Activated CD4-positive, alpha-beta T cell treated with anti-CD3 and anti-CD28 coated beads for 4 hours (primary cell): ENCODE measurements around the gene HSPA14.
"Not testable (repeated sequence)": the region's sequence is repeated elsewhere in the genome, so short reads cannot be mapped to it uniquely, and the experiment has no call there.

Experiments used
- DNase-seq, 2 donors: peaks; one replicate each; pipeline ENCODE4 v3.0.0-alpha.2; 2020

HSPA14 gene

DNA sequence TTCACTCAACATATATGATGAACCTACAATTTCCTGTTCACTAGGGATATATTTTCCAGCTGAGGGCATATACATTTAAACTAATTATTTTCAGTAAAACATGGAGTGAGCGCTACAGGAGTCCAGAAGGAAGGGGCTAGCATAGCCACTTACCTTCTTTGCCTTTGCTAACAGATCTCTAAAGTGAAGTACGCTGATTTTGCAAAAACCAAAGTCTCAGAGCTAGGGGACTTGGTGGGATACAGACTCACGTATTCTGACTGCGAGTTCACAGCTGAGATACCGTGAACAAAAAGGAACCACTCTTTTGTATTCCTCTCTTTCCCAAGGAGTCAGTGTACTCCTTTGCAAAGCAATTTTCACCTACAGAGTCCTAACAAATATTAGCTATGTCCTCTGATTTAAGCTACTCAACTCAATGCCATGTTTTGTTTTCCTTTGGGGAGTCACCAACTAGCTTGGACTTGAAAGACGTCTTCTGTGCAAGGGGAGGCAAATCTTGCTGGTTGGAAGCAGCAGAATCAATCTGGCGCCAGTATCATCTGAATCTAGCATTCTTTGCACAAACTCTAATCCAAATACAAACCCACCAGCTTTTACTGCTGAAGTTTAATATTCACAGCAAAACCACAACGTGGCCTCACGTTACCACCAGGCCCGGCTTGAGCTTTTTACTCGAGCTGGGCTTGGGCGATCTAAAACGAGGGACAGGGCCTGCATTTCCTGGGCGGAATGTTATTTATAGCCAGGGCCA, 926 bp upstream of the HSPA14 start:
- DNase-seq: no peak

DNA sequence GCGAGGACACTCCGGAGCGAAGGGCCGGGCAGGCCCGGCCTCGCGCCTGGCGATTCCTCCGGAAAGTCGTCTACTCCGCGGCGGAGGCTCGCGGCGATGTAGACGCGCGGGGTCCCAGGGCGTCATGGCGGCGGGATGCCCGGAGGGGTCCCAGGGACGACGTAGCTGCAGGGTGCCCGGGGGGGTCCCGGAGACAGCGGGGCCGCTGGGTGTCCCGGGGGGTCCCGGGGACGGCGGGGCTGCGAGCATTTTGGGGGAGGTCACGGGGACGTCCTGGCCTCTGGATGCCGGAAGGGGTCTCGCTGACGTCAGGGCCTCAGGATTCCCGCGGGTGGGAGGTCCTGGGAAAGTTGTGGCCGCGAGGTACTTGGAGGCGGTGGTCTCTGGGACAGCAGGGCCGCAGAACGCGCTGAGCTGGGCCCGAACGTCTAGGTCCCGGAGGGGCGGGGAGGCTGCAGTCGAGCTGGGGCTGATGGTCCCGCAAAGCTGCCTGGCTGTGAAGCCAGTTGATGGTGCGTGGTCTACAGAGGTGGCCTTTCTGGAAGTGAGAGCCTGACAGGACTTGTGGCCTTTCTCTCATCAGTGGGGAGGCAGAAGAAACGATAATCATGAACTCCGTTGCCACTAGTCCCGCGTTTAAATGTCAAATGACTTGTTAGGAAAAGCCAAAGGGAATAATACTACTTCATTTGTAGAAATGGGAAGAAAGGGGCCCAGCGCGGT, 637 bp downstream of the HSPA14 start:
- DNase-seq: peak; percentile 7 to 14

GRCh38 chr10:14839305-14839695, 1.2 kb downstream of the HSPA14 start:
- no peak for DNase-seq

DNA sequence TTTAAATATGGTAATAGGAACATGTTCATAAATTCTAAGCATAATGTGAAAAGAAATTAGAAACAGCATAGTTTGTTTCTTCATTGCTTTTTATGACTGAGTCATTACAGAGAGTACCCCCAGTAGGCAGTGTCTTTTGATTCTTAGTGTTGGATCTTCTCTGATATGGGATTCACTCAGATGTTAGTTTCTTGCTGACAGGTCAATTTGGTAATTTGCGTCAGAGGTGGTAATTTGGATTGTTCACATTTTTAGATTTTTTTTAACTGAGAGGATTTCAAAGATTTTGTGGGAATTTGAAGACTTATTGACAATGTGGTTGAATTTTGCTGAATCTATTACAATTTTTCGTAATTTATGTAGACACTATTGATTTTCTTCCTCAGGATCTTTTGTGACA, 2.1 kb downstream of the HSPA14 start:
- no peak for DNase-seq

- no peak for DNase-seq
Measured at GRCh38 chr10:14843327-14843988, 5.4 kb downstream of the HSPA14 start.

GRCh38 chr10:14844948-14845347, 6.8 kb downstream of the HSPA14 start:
- DNase-seq: no peak

DNA sequence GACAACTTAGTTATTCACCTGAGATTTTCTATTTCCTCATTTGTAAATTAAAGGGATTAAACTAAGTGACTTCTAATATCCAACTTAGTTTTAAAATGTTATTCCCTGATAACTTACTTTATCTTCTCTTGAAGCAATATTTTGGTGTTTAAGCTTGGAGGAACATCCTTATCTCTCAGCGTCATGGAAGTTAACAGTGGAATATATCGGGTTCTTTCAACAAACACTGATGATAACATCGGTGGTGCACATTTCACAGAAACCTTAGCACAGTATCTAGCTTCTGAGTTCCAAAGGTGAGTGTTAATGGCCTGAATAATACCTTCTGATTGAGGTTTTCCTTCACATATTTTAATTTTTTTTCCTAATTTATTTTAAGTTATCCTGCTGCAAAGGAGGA, 14.1 kb downstream of the HSPA14 start:
- DNase-seq: no peak

GRCh38 chr10:14855453-14855852, 17.3 kb downstream of the HSPA14 start:
- no peak for DNase-seq

DNA sequence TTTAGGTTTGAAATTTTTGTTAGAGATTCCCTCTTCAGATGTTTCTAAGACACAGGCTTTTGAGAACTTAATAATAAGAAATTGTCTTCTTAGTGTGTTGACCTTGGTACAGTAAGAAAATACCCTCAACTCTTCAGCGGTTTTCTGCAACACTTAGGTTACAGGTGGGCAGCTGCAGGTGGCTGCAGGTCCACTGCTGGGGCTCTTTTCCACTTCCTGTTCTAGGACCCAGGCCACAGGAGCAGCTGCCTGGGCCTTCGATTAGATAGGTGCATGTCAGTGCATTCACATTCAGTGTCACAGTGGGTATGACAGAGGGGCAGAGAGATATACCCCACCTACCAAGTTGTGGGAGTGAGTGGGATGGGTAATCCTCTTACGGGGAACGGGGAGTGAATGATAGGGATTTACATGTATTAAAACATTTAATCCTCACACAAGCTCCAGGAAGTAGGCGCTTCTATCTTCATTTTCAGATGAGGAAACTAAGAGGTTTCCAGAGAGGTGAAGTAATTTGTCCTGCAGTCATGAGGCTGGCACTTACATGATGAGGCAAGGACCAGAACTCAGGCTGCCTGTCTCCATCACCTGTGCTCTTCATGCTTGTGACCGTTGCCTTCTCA, 20.3 kb downstream of the HSPA14 start:
- no peak for DNase-seq

- no peak for DNase-seq
Measured at GRCh38 chr10:14859043-14859442, 20.9 kb downstream of the HSPA14 start.

DNA sequence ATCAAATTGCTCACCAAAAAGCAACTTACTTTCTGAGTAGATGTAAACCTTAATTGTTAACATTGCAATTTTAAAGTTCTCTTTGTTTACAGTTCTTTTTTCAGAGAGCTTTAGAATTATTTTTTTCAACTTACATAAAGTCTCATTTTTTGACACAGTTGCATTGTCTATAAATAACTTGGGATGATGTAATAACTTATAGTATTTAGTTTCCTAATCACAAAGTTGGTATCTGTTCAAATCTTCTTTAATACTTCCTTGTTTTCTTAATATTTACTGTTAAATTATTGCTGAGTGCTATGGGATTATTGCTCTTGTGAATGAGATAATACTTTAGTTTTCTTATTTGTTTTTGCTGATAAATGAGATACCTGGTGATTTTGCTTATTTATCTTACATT, 21.7 kb downstream of the HSPA14 start:
- no peak for DNase-seq

DNA sequence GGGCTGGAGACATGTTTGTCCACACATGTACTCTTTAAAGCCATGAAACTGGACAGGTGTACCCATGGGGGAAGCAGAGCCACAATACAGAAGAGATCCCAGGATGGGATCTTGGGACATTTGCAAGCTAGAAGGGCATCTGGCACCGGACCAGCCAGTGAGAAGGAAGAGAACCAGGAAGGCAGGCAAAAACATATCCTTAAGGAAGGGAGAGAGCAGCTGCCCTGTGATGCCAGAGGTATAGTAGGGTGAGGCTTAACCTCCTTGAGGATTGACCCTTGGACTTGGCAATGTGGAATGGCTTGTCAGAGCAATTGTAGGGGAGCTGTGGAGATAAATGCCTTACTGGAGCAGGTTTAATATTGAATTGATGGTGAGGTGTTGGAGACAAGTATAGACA, 22.7 kb downstream of the HSPA14 start:
- DNase-seq: no peak

DNA sequence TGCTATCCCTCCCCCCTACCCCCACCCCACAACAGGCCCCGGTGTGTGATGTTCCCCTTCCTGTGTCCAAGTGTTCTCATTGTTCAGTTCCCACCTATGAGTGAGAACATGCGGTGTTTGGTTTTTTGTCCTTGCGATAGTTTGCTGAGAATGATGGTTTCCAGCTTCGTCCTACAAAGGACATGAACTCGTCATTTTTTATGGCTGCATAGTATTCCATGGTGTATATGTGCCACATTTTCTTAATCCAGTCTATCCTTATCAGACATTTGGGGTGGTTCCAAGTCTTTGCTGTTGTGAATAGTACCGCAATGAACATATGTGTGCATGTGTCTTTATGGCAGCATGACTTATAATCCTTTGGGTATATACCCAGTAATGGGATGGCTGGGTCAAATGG, 26.4 kb downstream of the HSPA14 start:
- not testable (repeated sequence) for DNase-seq

- not testable (repeated sequence) for DNase-seq
Measured at GRCh38 chr10:14864871-14865270, 26.8 kb downstream of the HSPA14 start.

DNA sequence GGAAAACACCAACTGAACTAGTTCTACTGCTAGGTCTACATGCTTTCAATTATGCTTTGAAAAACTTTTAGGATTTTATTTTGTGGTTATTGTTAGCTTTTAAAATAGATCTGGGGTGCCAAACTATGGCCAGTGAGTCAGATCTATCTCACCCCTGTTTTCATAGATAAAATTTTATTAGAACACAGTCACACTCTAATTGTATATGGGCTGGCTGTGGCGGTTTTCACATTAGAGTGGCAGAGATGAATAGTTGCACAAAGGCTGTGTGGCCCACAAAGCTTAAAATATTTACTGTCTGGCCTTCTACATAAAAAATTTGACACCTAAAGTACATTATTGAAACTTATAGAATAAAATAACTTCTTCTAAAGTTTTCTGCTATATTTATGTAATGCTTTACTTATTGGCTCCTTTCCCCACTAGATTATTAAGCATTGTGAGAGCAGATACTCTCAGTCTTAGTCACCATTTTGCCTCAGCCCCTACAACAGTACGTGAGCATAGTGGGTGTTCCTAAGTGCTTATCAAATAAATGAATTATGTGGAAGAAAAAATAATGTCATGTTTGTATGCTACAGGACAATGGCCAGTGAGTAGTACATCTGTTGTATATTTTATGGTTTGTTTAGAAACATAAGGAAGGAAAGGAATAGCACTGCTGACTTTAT, 35.1 kb downstream of the HSPA14 start:
- DNase-seq: no peak

DNA sequence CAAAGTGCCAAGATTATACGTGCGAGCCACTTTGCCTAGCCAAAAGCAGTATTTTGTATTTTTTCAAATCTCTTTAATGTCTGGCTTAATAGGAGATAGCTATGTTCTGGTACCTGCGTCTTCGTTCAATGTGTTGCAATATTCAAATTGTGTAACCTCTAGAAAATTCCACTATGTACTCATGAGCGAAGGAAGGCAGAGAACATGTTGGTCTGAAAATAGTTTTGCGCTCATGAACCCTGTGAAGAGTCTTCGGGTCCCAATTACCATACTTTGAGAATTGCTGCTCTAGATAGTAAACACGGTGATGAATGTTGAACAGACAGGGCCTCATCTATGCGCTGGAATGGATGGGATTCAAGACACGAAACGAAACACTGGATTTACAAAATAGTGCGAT, 37.8 kb downstream of the HSPA14 start:
- no peak for DNase-seq

DNA sequence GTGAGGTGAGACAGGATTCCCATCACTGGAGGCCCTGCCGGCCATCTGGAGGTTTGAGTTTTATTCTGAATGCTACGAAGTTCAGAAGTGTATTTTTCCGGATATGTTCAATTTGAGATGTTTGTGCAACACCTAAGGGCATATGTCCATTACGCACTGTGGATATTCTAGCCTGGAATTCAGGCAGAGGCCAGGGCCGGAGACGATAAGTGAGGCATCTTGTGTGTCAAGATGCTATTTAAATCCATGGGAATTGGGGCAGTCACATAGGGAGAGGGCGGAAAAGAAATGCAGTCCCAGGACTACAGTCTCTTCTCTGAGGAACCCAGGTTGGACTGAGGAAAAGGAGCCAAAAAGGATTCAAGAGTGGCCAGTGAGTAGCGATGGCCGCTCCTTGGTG, 38.7 kb downstream of the HSPA14 start:
- no peak for DNase-seq

DNA sequence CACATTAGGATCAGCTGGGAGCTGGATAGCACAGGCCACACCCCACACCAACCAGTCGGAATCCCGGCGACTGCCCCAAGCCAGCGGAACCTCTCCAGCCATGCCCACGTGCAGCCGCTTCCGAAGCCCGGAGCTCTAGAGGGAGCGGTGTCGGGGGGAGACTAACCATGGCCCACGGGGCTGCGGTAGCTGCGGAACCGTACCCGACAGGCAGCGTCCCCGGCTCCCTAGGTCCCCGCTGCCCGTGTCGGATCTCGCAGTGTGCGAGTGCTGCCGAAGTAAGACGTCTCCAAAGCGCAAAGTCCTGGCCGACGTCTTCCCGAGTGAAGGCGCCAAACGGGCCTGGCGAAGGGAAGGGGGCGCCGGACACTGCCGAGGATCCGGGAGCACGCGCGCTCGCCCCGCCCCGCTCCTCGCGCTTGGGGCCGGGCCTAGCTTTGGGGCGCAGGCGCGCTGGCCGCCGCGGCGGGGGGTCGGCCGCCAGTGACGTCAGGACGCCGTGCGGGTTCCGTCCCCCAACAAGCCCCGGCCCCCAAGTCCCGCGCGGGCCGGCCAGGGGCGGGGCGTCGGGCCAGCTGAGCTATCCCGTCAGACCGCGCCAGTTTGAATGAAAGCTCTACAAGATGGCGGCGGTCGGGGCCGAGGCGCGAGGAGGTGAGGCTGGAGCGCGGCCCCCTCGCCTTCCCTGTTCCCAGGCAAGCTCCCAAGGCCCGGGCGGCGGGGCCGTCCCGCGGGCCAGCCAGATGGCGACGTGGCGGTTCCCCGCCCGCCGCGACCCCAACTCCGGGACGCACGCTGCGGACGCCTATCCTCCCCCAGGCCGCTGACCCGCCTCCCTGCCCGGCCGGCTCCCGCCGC, 40.4 kb downstream of the HSPA14 start, which contains the start of gene SUV39H2:
SUV39H2 (plus strand) TSS at position 601 of the 858 bp plus-strand sequence; CDS start at position 624, 23 bp downstream.
- DNase-seq: peak; percentile 89 to 92

- peak; percentile 33 to 45 for DNase-seq
Measured at GRCh38 chr10:14879124-14879927, 41.2 kb downstream of the HSPA14 start.

DNA sequence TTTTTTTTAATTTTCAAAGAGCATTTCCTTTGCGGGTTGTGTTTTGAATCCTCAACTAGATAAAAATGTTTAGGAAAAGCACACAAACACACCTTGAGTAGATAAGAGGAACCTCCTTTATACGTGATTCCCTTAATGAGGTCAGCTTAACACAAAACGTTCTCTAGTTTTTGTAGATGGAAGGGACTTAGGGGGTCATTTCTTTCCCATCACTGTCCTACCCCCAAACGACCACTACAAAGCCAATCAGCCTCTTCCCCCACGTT, 41.8 kb downstream of the HSPA14 start:
- no peak for DNase-seq

GRCh38 chr10:14880229-14880628, 42.1 kb downstream of the HSPA14 start:
- no peak for DNase-seq
